ENCODE results near the gene C12orf43.

DNA sequence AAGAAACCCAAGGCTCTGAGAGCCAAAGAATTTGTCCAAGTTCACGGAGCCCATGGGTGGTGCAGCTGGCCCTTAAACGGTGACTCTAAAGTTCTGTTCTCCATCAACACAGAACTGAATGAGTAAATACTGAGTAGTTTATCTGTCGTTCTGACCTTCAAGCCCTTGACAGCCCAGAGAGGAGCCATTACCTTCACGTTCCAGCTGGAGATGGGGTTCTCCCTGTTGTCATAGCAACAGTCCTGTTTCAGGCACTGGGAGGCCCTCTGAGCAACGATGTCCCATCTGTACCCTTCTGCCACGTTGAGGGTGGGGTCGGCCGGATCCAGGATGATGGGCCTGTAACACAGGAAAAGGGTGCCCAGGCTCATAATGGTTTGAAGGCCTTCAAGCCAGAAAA lies 7.5 kb upstream of the C12orf43 start:
- no peak for TF ChIP-seq POLR2AphosphoS5 (IDR thresholded peaks at IDR 0.05)
- TF ChIP-seq CTCF (IDR thresholded peaks at IDR 0.05) = no peak
- TF ChIP-seq POLR2A (IDR thresholded peaks at IDR 0.05) = no peak
